GM12874 (cell line): ENCODE results near the gene XK.

Experiments used
- TF ChIP-seq, protein P1 (sequence below): IDR thresholded peaks from 2 replicates; pipeline ENCODE4 v1.5.1; 2011; ENCODE audit warnings: low read depth, mild to moderate bottlenecking, control low read depth, low read length, moderate library complexity; ENCODE audit not compliant: insufficient read depth

The XK gene

DNA sequence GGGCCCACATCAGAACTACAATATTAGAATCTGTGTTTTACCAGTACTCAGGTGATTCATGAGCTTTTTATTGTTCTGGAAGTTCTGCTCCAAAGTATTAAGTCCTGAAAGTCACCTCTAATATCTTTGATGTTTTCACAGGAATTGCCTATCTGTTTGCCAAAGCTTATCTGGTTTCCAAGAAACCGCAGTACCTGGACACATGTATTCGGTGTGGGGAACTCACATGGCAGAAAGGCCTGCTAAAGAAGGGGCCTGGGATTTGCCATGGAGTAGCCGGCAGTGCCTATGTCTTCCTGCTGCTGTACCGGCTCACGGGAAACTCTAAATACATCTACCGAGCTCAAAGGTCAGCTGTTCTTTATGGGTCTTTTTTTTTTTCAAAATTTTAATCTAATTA lies 18.4 kb upstream of the XK start:
- TF ChIP-seq, protein P1, sequence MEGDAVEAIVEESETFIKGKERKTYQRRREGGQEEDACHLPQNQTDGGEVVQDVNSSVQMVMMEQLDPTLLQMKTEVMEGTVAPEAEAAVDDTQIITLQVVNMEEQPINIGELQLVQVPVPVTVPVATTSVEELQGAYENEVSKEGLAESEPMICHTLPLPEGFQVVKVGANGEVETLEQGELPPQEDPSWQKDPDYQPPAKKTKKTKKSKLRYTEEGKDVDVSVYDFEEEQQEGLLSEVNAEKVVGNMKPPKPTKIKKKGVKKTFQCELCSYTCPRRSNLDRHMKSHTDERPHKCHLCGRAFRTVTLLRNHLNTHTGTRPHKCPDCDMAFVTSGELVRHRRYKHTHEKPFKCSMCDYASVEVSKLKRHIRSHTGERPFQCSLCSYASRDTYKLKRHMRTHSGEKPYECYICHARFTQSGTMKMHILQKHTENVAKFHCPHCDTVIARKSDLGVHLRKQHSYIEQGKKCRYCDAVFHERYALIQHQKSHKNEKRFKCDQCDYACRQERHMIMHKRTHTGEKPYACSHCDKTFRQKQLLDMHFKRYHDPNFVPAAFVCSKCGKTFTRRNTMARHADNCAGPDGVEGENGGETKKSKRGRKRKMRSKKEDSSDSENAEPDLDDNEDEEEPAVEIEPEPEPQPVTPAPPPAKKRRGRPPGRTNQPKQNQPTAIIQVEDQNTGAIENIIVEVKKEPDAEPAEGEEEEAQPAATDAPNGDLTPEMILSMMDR, result no peak

DNA sequence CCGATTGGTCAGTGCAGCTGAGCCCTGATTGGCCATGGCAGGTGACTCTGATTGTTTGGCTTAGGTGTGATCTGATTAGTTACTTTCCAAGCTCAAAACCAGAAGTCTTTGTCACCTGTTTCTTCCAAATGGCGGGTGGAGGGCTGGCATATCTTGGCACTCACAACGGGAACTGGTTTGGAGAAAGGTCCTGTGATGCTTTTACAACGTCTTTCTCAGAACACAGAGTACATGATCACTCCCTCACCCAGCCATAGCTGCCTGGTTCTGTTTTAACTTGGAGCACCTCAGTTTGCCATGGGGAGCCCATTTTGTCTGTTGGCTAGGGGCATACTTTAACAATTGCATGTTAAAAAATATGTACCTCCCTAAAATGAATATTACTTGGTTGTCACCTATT lies 13.0 kb upstream of the XK start:
- TF ChIP-seq, protein P1, result no peak

DNA sequence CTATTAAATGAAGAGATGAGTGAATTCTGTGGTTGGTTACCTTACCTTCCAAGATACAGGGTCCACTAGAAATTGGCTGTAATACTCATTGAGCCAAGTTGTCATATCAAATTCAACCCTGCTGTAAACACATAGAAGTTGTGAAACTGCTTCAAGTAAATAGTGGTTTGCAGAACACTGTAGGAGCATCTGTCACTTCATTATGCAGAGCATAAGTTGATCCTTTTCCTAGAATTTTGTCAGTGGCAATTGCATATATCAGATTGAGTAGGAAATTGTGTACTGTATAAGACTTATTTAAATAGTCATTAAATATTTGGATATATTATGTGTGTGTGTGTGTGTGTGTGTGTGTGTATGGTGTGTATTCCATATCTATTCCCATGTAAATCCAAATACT lies 8.8 kb upstream of the XK start:
- TF ChIP-seq, protein P1, result no peak

DNA sequence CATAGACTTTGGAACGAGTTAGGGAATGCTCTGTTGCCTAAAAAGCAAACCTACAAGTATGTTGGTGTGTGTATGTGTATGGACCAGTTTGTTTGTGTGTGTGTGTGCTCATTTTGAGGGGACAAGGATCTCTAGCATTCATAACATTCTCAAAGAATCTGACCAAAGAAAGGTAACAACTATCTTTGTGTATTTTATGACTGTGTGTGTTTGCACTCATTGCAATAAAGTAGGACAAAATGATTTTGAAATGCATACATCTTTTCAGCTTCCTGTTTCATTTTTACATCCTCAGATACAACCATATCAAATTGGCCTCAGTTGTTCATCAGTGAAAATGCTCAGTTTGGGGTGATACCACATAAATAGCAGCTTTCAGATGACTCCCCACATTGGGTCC lies 8.3 kb upstream of the XK start:
- TF ChIP-seq, protein P1, result no peak

DNA sequence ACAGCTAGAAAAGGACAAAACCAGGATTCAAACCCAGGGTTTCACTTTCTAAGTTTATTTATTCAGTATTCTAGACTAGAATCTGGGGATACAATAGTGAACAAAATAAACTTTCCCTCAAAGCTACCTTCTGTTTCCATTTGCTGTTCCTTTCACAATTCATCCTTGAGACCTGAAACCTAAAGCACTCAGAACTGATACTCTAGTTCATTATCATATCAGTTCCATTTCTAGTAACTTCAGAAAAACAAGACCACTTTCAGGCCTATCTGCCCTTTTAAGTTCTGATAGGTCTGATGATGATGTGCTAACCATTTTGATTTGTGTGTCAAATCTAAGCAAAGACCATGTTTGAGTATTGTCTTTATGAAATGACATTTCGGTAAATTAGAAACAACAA lies 7.8 kb upstream of the XK start:
- TF ChIP-seq, protein P1, result no peak

DNA sequence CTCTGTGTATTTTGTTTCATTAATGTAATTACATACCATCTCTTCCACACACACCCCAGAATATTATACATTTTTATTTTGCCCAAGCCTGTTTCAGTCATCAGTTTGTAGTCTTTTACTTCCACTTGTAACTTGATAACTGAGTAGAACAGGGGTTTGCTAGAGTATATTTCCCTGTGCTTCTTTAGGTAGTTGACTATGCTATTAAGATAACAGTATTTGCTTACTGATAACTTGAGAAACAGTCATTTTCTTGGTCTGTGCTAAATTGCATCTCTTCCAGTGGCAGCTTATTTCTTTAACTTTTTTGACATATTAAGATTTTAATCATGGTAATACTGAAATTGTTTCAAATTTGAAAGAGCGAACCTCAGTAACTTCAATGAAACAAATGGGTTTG lies 7.0 kb upstream of the XK start:
- TF ChIP-seq, protein P1, result no peak

DNA sequence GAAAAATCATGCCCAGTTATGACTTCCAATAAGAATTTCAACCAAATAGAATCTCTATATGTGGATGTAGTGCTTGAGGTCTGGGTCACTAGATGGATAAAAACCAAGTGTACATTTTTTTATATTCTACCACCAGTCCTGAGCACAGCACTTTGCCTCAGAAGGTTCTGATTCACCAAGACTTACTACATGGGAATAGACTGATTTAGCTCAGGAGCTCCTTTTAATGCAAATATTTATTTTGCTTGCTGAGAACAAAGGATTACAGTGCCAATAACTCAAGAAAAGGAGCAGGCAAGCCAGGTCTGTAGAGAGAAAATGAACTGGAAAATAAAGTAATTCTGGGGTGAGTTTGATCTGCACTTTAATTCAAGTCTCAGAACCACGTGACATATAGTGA lies 6.4 kb upstream of the XK start:
- TF ChIP-seq, protein P1, result no peak

DNA sequence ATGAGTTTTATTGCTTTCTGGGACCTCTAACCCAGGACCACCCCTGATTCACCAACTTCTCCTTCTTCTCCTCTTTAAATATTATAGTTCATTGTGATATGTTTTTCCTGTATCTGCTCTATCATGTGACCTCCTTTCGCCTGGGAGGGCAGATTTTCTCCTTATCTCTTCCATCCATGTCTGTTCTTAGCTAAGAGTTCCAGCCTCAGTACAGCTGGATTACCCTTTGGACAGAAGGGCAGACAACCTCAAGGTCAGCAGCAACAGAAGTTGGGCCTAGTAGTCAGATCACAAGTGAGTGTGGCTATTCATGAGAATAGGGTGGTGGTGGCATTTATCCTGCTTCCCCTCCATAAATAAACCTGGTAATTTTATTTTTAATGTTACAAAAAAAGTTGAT lies 5.7 kb upstream of the XK start:
- TF ChIP-seq, protein P1, result no peak
